NB4 (cell line): Measurements from ENCODE around the gene RPL22.

Experiments
- CTCF ChIP-seq: IDR thresholded peaks from one replicate; pipeline ENCODE4 v1.5.1; 2012; ENCODE audit warnings: low read depth, low read length
- MAX ChIP-seq: IDR thresholded peaks from 2 replicates; pipeline ENCODE4 v1.6.1; 2011; ENCODE audit warnings: low read depth, low read length
- POLR2A ChIP-seq: IDR thresholded peaks from 2 replicates; pipeline ENCODE4 v1.6.1; 2011; ENCODE audit warnings: mild to moderate bottlenecking; ENCODE audit not compliant: insufficient read length; ENCODE audit errors: extremely low read depth

- TF ChIP-seq CTCF (no peak), POLR2A (no peak), MAX (no peak)
Measured at GRCh38 chr1:6180707-6181311, 18.6 kb downstream of the RPL22 start.
